ENCODE data around the gene TMPRSS6. TPM values are rescaled to one million over a fixed set of nuclear protein-coding genes. Genes with fewer than 3 reads are reported as not detected.

TMPRSS6 gene
- total and polyA plus RNA-seq, 2 donors (not counting 1 experiment from before 2014, with no cell fraction given), result 0.03 TPM; not detected in 1

GRCh38 chr22:37146507-37147180, 37.1 kb upstream of the TMPRSS6 start:
- DNase-seq (no peak), ATAC-seq (ENCODE audit: low read depth) (no peak)
- Histone ChIP-seq H3K36me3 (replicated peaks in 1 of 2; ENCODE audit: control extremely low read depth in 1 of 2, control insufficient read depth in 1 of 2, extremely low read depth in 1 of 2, insufficient read depth in 2 of 2, low read length in 1 of 2) (no peaks in the 10 kb centered on the region), H3K79me2 (ENCODE audit: control insufficient read depth, insufficient read depth, low read length) (no peaks in the 10 kb centered on the region), H4K20me1 (ENCODE audit: control insufficient read depth, insufficient read depth, low read length, poor library complexity, severe bottlenecking) (no peaks in the 10 kb centered on the region), H3K9ac (ENCODE audit: low read length) (no peak overlapping the region), H2AFZ (ENCODE audit: insufficient read depth, low read depth, low read length, poor library complexity, severe bottlenecking) (no peak overlapping the region), H3K4me3 (ENCODE audit: control extremely low read depth in 1 of 5, extremely low read depth in 1 of 5, insufficient read depth in 1 of 5, low read depth in 2 of 5, low read length in 4 of 5) (no peak overlapping the region), H3K4me2 (replicated peaks; ENCODE audit: low read depth, low read length, poor library complexity, severe bottlenecking) (no peak overlapping the region), H3K4me1 (ENCODE audit: control insufficient read depth in 2 of 2, insufficient read depth in 2 of 2, low read length in 2 of 2) (peaks cover 0 to 20% of the 10 kb centered on the region in 2 donors), H3K27ac (ENCODE audit: low read length in 2 of 2) (no peak overlapping the region), H3K9me3 (ENCODE audit: control extremely low read depth in 1 of 3, control insufficient read depth in 2 of 3, insufficient read depth in 1 of 3, low read length in 2 of 3) (no peaks in the 10 kb centered on the region), H3K27me3 (replicated peaks in 1 of 4; ENCODE audit: control extremely low read depth in 1 of 4, control insufficient read depth in 3 of 4, insufficient read depth in 4 of 4, low read length in 3 of 4) (no peaks in the 10 kb centered on the region)
- H3K9me3 Mint-ChIP-seq (ENCODE audit: insufficient read depth), result peaks cover 3% of the 10 kb centered on the region
- ChIA-PET CTCF (interaction anchor here (0.8 to 1.2 kb wide), 3 partner anchors 10 to 17 kb away, joined by 4 to 5 read pairs (median 4); no protein-coding TSS in a partner anchor), POLR2A (interaction anchor here (1.2 kb wide), 1 partner anchor 25 kb away, joined by 3 read pairs; no protein-coding TSS in a partner anchor)
- H3K4me1 Mint-ChIP-seq, result peaks cover 22% of the 10 kb centered on the region
- H3K27me3 Mint-ChIP-seq, result no peaks in the 10 kb centered on the region
- WGBS (ENCODE audit: insufficient coverage), result 83% methylated on average over 15 of the region's 16 CpGs
- intact Hi-C loops (cut with micrococcal nuclease), result no loop called here
- H3K27ac Mint-ChIP-seq, result no peak overlapping the region
- H3K4me3 Mint-ChIP-seq, result no peak overlapping the region
- TF ChIP-seq CTCF (IDR thresholded peaks at IDR 0.05), result no peak
- TF ChIP-seq EZH2 (IDR thresholded peaks at IDR 0.05; ENCODE audit: borderline replicate concordance, insufficient read depth, low read depth, low read length, poor library complexity, severe bottlenecking), result no peak

GRCh38 chr22:37146051-37146385, 36.5 kb upstream of the TMPRSS6 start:
- 74% methylated on average over 6 of the region's 6 CpGs for WGBS (ENCODE audit: insufficient coverage)
- H3K27ac Mint-ChIP-seq, result peak overlapping the region; percentile 37
- H3K79me2 ChIP-seq (ENCODE audit: control insufficient read depth, insufficient read depth, low read length), result no peaks in the 10 kb centered on the region

More at GRCh38 chr22:37146051-37146385, 36.5 kb upstream of the TMPRSS6 start:
- no peaks in the 10 kb centered on the region for H4K20me1 ChIP-seq (ENCODE audit: control insufficient read depth, insufficient read depth, low read length, poor library complexity, severe bottlenecking)
- intact Hi-C loops (cut with micrococcal nuclease), result no loop called here
- no peak overlapping the region for H3K4me3 ChIP-seq (ENCODE audit: control extremely low read depth in 1 of 5, extremely low read depth in 1 of 5, insufficient read depth in 1 of 5, low read depth in 2 of 5, low read length in 4 of 5)
- H2AFZ ChIP-seq (ENCODE audit: insufficient read depth, low read depth, low read length, poor library complexity, severe bottlenecking), result no peak overlapping the region
- no peak overlapping the region for H3K4me2 ChIP-seq (replicated peaks; ENCODE audit: low read depth, low read length, poor library complexity, severe bottlenecking)
- Mint-ChIP-seq H3K4me1 (peaks cover 22% of the 10 kb centered on the region), H3K27me3 (no peaks in the 10 kb centered on the region), H3K9me3 (ENCODE audit: insufficient read depth) (peaks cover 3% of the 10 kb centered on the region), H3K4me3 (no peak overlapping the region)
- H3K27me3 ChIP-seq (replicated peaks in 1 of 4; ENCODE audit: control extremely low read depth in 1 of 4, control insufficient read depth in 3 of 4, insufficient read depth in 4 of 4, low read length in 3 of 4), result no peaks in the 10 kb centered on the region
- CTCF ChIA-PET, result no interaction called here
- H3K36me3 ChIP-seq (replicated peaks in 1 of 2; ENCODE audit: control extremely low read depth in 1 of 2, control insufficient read depth in 1 of 2, extremely low read depth in 1 of 2, insufficient read depth in 2 of 2, low read length in 1 of 2), result no peaks in the 10 kb centered on the region
- DNase-seq, result no peak
- no peak overlapping the region for H3K9ac ChIP-seq (ENCODE audit: low read length)
- H3K9me3 ChIP-seq (ENCODE audit: control extremely low read depth in 1 of 3, control insufficient read depth in 2 of 3, insufficient read depth in 1 of 3, low read length in 2 of 3), result no peaks in the 10 kb centered on the region
- TF ChIP-seq CTCF (IDR thresholded peaks at IDR 0.05) (no peak), EZH2 (IDR thresholded peaks at IDR 0.05; ENCODE audit: borderline replicate concordance, insufficient read depth, low read depth, low read length, poor library complexity, severe bottlenecking) (no peak)
- POLR2A ChIA-PET, result no interaction called here
- H3K4me1 ChIP-seq (ENCODE audit: control insufficient read depth in 2 of 2, insufficient read depth in 2 of 2, low read length in 2 of 2), result peaks cover 0 to 20% of the 10 kb centered on the region in 2 donors
- no peak overlapping the region for H3K27ac ChIP-seq (ENCODE audit: low read length in 2 of 2)
- ATAC-seq (ENCODE audit: low read depth), result no peak
